Spleen (tissue), 7 donors: ENCODE measurements around the gene KMT2B.

Experiments
- POLR2A ChIP-seq, 3 donors: fragments of 450-650 bp; IDR thresholded peaks; one replicate each; pipeline ENCODE4 v1.5.1; 2017; ENCODE audit warnings: antibody characterized with exemption in 3 of 3, mild to moderate bottlenecking in 1 of 3
- POLR2AphosphoS5 ChIP-seq, 3 donors: sonication (generic); formaldehyde crosslinking; IDR thresholded peaks; one replicate each; pipeline ENCODE4 v1.5.1; 2017; ENCODE audit warnings: antibody characterized with exemption in 3 of 3
- TF ChIP-seq, protein P1 (sequence below), 11 experiments: fragments of 200-600 bp in 7 of 11; fragments of 450-650 bp in 4 of 11; sonication (generic) in 4 of 11; IDR thresholded peaks in 8 of 11; conservative IDR thresholded peaks in 3 of 11; 1 replicate in 7 of 11; 2 replicates in 4 of 11; pipeline versions ENCODE4 v1.4.0 to v1.8.0; 2016 to 2021; ENCODE audit warnings: antibody characterized with exemption in 11 of 11, inconsistent platforms in 4 of 11, mild to moderate bottlenecking in 1 of 11
- donor health status: DM: no; HTN: no; CAD: no; lungs with moderate emphysema.
- donor health status: DM: no; HTN: no; CAD: no.
- donor health status: DM: no; HTN: no; CAD: no.

DNA sequence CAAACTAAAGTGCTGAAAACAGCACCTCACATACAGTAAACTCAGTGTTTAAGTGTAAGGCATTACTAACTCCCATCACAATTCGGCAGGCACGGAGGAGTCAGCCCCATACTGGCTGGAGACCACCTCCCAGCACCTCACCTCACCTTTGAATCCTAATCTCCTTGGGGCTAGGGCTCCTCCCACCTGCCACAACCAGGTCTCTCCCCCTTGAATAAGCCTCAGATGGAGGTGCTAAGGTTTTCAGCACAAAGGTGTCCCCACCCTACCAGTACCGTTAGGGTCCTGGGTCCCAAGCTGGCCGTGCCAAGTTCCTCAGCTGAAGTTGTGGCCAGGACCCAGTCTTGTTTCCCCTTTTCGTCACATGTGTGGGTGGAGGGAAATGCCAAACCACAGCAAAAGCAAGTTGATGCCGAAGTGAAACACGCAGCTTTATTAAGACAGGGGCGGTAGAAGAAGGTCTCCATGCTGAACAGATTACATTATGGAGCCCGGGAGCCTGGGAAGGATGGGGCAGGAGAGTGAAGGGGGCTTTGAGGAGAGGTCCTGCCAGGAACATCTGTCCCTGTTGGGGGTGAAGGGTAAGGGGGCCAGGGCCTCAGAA lies 24.4 kb downstream of the KMT2B start, which contains the start of gene IGFLR1:
- TF ChIP-seq, protein P1, sequence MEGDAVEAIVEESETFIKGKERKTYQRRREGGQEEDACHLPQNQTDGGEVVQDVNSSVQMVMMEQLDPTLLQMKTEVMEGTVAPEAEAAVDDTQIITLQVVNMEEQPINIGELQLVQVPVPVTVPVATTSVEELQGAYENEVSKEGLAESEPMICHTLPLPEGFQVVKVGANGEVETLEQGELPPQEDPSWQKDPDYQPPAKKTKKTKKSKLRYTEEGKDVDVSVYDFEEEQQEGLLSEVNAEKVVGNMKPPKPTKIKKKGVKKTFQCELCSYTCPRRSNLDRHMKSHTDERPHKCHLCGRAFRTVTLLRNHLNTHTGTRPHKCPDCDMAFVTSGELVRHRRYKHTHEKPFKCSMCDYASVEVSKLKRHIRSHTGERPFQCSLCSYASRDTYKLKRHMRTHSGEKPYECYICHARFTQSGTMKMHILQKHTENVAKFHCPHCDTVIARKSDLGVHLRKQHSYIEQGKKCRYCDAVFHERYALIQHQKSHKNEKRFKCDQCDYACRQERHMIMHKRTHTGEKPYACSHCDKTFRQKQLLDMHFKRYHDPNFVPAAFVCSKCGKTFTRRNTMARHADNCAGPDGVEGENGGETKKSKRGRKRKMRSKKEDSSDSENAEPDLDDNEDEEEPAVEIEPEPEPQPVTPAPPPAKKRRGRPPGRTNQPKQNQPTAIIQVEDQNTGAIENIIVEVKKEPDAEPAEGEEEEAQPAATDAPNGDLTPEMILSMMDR (IDR thresholded peaks at IDR 0.05 in 8 of 11, conservative IDR thresholded peaks at IDR 0.05 in 3 of 11) = no peak
- TF ChIP-seq POLR2AphosphoS5 (IDR thresholded peaks at IDR 0.05) = peak; percentile 10 to 91 (median 72)
- TF ChIP-seq POLR2A (IDR thresholded peaks at IDR 0.05) = peak in 2 of 3 donors; percentile 37 to 43
